CD14-positive monocyte (primary cell): ENCODE data around the gene TMPRSS2. TPM values are rescaled to one million over a fixed set of nuclear protein-coding genes. Genes with fewer than 3 reads are reported as not detected.

Experiments used
- DNase-seq, 3 donors: peaks; one replicate each; pipeline ENCODE4 v3.0.0-alpha.2; 2011 to 2022
- H2AFZ ChIP-seq: 2 replicates; pipeline ENCODE4 v1.6.0; 2012; ENCODE audit warnings: mild to moderate bottlenecking, low read depth, low read length, inconsistent platforms; ENCODE audit not compliant: insufficient read depth, poor library complexity, severe bottlenecking
- H3K27ac ChIP-seq, 2 donors: 1 replicate in 1 of 2; 2 replicates in 1 of 2; pipeline ENCODE4 v1.5.1; 2012 to 2013; ENCODE audit warnings: low read length in 2 of 2, control low read depth in 1 of 2, inconsistent platforms in 1 of 2, low read depth in 1 of 2, mild to moderate bottlenecking in 1 of 2
- H3K27me3 ChIP-seq, 2 donors: one replicate each; pipeline versions ENCODE4 v1.6.0 to v1.6.1; 2011 to 2013; ENCODE audit warnings: low read length in 2 of 2; ENCODE audit not compliant: control insufficient read depth in 2 of 2, insufficient read depth in 2 of 2
- H3K36me3 ChIP-seq, 2 donors: replicated peaks in 1 of 2; 1 replicate in 1 of 2; 2 replicates in 1 of 2; pipeline versions ENCODE4 v1.5.1 to v1.6.1; 2012 to 2013; ENCODE audit warnings: low read length in 2 of 2, control low read depth in 1 of 2, inconsistent platforms in 1 of 2, mild to moderate bottlenecking in 1 of 2; ENCODE audit not compliant: insufficient read depth in 2 of 2, control insufficient read depth in 1 of 2
- H3K4me1 ChIP-seq, 2 donors: 1 replicate in 1 of 2; 2 replicates in 1 of 2; pipeline versions ENCODE4 v1.5.1 to v1.6.1; 2012 to 2013; ENCODE audit warnings: low read length in 2 of 2, control low read depth in 1 of 2, inconsistent platforms in 1 of 2, mild to moderate bottlenecking in 1 of 2, moderate library complexity in 1 of 2; ENCODE audit not compliant: insufficient read depth in 2 of 2, control insufficient read depth in 1 of 2
- H3K4me2 ChIP-seq: replicated peaks from 2 replicates; pipeline ENCODE3; 2012; ENCODE audit warnings: low read length, moderate library complexity, mild to moderate bottlenecking; ENCODE audit not compliant: poor library complexity, severe bottlenecking; ENCODE audit errors: extremely low read depth
- H3K4me3 ChIP-seq, 3 experiments: fragments of 200-600 bp in 1 of 3; sonication (generic) in 1 of 3; replicated peaks in 1 of 3; 1 replicate in 2 of 3; 2 replicates in 1 of 3; pipeline ENCODE4 v1.5.1; 2011 to 2013; ENCODE audit warnings: low read length in 3 of 3, mild to moderate bottlenecking in 3 of 3, control low read depth in 2 of 3, low read depth in 2 of 3, inconsistent platforms in 1 of 3, moderate library complexity in 1 of 3
- H3K79me2 ChIP-seq: 2 replicates; pipeline ENCODE4 v1.6.0; 2012; ENCODE audit warnings: mild to moderate bottlenecking, control low read depth, inconsistent platforms, low read length, moderate library complexity; ENCODE audit not compliant: insufficient read depth
- H3K9ac ChIP-seq: 2 replicates; pipeline ENCODE4 v1.6.0; 2017; ENCODE audit warnings: low read length, mild to moderate bottlenecking; ENCODE audit not compliant: insufficient read depth, poor library complexity, severe bottlenecking
- H3K9me3 ChIP-seq, 2 donors: replicated peaks in 1 of 2; 1 replicate in 1 of 2; 2 replicates in 1 of 2; pipeline versions ENCODE4 v1.5.1 to v1.6.1; 2012 to 2013; ENCODE audit warnings: low read length in 2 of 2, control low read depth in 1 of 2; ENCODE audit not compliant: control insufficient read depth in 1 of 2, insufficient read depth in 1 of 2
- H4K20me1 ChIP-seq: 2 replicates; pipeline ENCODE4 v1.6.0; 2012; ENCODE audit warnings: mild to moderate bottlenecking, low read length, control low read depth, moderate library complexity; ENCODE audit not compliant: insufficient read depth
- H3K27ac Mint-ChIP-seq, 7 donors: one replicate each; pipeline ENCODE4 v1.8.0; 2020; ENCODE audit warnings: mild to moderate bottlenecking in 7 of 7, mixed read lengths in 7 of 7, moderate library complexity in 6 of 7, inconsistent platforms in 2 of 7
- H3K27me3 Mint-ChIP-seq, 3 donors: one replicate each; pipeline ENCODE4 v1.8.0; 2021 to 2022; ENCODE audit warnings: low read depth in 3 of 3, mild to moderate bottlenecking in 3 of 3, mixed read lengths in 3 of 3, moderate library complexity in 3 of 3, inconsistent platforms in 1 of 3
- H3K36me3 Mint-ChIP-seq, 2 donors: one replicate each; pipeline ENCODE4 v1.8.0; 2020; ENCODE audit warnings: mixed read lengths in 2 of 2, inconsistent platforms in 1 of 2, mild to moderate bottlenecking in 1 of 2
- H3K4me1 Mint-ChIP-seq: one replicate; pipeline ENCODE4 v1.8.0; 2020; ENCODE audit warnings: mild to moderate bottlenecking, mixed read lengths
- H3K4me3 Mint-ChIP-seq, 2 donors: one replicate each; pipeline ENCODE4 v1.8.0; 2020; ENCODE audit warnings: mild to moderate bottlenecking in 2 of 2, mixed read lengths in 2 of 2, moderate library complexity in 1 of 2
- H3K9me3 Mint-ChIP-seq, 7 donors: one replicate each; pipeline ENCODE4 v1.8.0; 2020 to 2022; ENCODE audit warnings: mixed read lengths in 7 of 7, mild to moderate bottlenecking in 6 of 7, moderate library complexity in 6 of 7, inconsistent platforms in 2 of 7
- WGBS: methylation state at CpG from one replicate; pipeline ENCODE4 v1.1.5; 2013; ENCODE audit warnings: missing lambda C conversion rate; ENCODE audit not compliant: insufficient coverage; 5-methylcytosine and 5-hydroxymethylcytosine counted together
- intact Hi-C, 2 donors: fragments of 100-400 bp; cut with micrococcal nuclease; formaldehyde crosslinking; loops; one replicate each; pipeline versions ENCODE4 v1.15.0 to v1.15.1; 2023
- polyA plus RNA-seq, 3 donors: library from polyadenylated mRNA; depleted of rRNA in 1 of 3; unstranded in 2 of 3; stranded (reverse) in 1 of 3; fragments of 300-500 nt in 2 of 3; fragments of >200 nt in 1 of 3; fragmentation: Illumina TruSeq in 2 of 3; gene quantifications; 1 replicate in 2 of 3; 2 replicates in 1 of 3; pipeline ENCODE4 v1.2.3, GENCODE V29; 2012 to 2021
- TF ChIP-seq, protein P1 (sequence below): fragments of 200-600 bp; IDR thresholded peaks from one replicate; pipeline ENCODE4 v1.8.0; 2022; ENCODE audit warnings: antibody characterized with exemption, mild to moderate bottlenecking

TMPRSS2 gene
- polyA plus RNA-seq, 3 donors: not detected

DNA sequence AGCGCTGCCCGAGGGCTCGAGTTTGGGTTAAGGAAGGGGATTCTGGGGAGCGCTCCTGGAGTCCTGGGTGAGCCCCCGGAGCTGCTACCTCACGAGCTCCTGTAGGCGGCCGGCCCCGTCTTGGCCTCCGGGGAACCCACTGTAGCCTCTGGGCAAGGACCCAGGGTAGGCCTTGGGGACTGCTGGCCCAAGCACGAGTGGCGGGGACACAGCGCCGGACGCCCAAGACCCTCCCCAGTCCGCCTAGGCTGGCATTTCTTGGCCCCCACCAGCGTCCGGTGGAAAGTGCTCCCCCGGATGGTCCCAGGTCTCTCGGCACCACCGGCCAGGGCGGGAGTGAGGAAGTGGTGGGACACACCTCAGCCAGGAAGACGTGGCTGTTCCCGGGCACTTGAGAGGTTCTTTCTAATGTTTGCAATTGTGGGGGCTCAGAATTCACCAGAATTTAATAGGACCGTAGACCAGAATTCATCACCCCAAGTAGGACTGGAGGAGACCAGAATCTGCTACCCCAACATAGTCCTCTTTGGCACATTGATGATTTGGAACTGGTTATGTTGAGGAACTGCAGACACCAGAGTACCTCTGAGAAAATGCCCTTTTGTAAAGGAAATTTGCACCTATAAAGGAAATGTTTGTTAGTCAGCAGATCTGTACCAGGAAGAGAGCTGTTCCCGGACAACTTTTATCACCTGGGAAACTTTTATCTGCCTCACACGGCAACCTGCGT is 622 bp upstream of the TMPRSS2 start:
- Histone ChIP-seq H3K4me3 (no peak overlapping the region), H3K36me3 (no peaks in the 10 kb centered on the region), H3K9me3 (peaks cover 0 to 7% of the 10 kb centered on the region in 2 donors), H3K4me2 (no peak overlapping the region), H3K27ac (no peak overlapping the region), H3K9ac (no peak overlapping the region), H2AFZ (no peak overlapping the region), H3K27me3 (peaks cover 26 to 59% of the 10 kb centered on the region in 2 donors), H3K4me1 (no peaks in the 10 kb centered on the region), H4K20me1 (no peaks in the 10 kb centered on the region), H3K79me2 (no peaks in the 10 kb centered on the region)
- 6% methylated on average over 19 of the region's 28 CpGs for WGBS
- no peaks in the 10 kb centered on the region for H3K4me1 Mint-ChIP-seq
- TF ChIP-seq, protein P1, sequence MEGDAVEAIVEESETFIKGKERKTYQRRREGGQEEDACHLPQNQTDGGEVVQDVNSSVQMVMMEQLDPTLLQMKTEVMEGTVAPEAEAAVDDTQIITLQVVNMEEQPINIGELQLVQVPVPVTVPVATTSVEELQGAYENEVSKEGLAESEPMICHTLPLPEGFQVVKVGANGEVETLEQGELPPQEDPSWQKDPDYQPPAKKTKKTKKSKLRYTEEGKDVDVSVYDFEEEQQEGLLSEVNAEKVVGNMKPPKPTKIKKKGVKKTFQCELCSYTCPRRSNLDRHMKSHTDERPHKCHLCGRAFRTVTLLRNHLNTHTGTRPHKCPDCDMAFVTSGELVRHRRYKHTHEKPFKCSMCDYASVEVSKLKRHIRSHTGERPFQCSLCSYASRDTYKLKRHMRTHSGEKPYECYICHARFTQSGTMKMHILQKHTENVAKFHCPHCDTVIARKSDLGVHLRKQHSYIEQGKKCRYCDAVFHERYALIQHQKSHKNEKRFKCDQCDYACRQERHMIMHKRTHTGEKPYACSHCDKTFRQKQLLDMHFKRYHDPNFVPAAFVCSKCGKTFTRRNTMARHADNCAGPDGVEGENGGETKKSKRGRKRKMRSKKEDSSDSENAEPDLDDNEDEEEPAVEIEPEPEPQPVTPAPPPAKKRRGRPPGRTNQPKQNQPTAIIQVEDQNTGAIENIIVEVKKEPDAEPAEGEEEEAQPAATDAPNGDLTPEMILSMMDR: no peak
- no peak for DNase-seq
- H3K9me3 Mint-ChIP-seq: peaks cover 0 to 6% (median 0%) of the 10 kb centered on the region in 7 donors
- peaks cover 39 to 71% (median 53%) of the 10 kb centered on the region in 3 donors for H3K27me3 Mint-ChIP-seq
- intact Hi-C loops: no loop called here
- no peak overlapping the region for H3K27ac Mint-ChIP-seq
- H3K4me3 Mint-ChIP-seq: peak overlapping the region in 1 of 2 donors; percentile 80
- no peaks in the 10 kb centered on the region for H3K36me3 Mint-ChIP-seq

DNA sequence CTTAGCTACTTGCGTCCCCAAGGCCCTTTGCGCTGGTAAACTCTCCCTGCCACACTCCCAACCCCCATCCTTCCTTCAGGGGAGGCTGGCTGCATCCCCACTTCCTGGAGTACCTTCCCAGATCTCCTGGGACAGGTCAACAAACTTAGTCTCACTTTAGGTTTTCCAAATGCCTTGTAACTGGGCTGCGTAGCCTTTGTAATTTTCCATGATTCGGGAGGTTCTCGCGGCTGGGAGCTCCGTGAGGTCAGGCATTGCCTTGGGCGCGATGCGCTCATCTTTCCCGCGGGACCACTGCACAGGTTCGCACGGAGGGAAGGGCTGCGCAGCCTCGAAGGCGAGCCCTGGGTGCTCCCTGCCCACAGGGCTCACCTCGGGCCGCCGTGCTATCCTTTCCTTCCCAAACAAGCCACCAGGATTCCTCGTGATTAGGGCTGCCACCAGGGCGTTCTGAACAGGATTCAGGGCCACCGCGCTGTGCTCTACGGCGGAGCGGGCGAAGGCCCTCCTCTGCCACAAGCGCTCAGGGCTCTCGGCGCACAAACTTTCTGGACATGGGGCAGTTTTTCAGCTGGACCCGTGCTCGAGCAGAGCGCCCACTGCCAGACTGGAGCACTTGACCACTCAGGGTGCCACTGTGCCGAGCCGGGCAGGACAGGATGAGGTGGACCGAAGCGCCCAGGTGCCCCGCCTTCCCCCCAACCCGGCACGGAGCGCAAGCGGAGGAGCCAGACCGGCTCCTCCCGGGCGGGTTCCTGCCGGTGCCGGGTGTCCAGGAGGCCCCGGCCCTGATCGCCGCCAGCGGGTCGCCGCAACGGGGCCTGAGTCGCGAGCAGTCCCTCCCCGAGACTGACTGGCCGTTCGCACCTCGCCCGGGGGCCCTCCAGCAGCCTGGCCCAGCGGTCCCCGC is 1.1 kb downstream of the TMPRSS2 start:
- Mint-ChIP-seq H3K4me3 (peak overlapping the region in 1 of 2 donors; percentile 80), H3K27me3 (peaks cover 44 to 73% (median 56%) of the 10 kb centered on the region in 3 donors), H3K4me1 (no peaks in the 10 kb centered on the region), H3K9me3 (peaks cover 0 to 6% (median 0%) of the 10 kb centered on the region in 7 donors), H3K36me3 (no peaks in the 10 kb centered on the region), H3K27ac (no peak overlapping the region)
- H3K79me2 ChIP-seq: no peaks in the 10 kb centered on the region
- no peak overlapping the region for H3K4me2 ChIP-seq
- H3K27ac ChIP-seq: no peak overlapping the region
- TF ChIP-seq, protein P1: no peak
- WGBS: 6% methylated on average over 64 of the region's 64 CpGs
- H3K36me3 ChIP-seq: no peaks in the 10 kb centered on the region
- no peaks in the 10 kb centered on the region for H4K20me1 ChIP-seq
- intact Hi-C loops: no loop called here
- H3K9me3 ChIP-seq: peaks cover 0 to 7% of the 10 kb centered on the region in 2 donors
- no peaks in the 10 kb centered on the region for H3K4me1 ChIP-seq
- H3K4me3 ChIP-seq: no peak overlapping the region
- H3K9ac ChIP-seq: no peak overlapping the region
- no peak overlapping the region for H2AFZ ChIP-seq
- no peak for DNase-seq
- H3K27me3 ChIP-seq: peaks cover 26 to 59% of the 10 kb centered on the region in 2 donors
